Esophagus squamous epithelium (tissue), 5 donors: ENCODE results near the gene ZNF14. TPM values are rescaled to one million over a fixed set of nuclear protein-coding genes. Genes with fewer than 3 reads are reported as not detected.
A peak's percentile ranks its signal among the peaks of the same experiment; 100 is the strongest.

Experiments used
- DNase-seq: peaks from one replicate; lab custom pipeline; 2025; lab: John Stamatoyannopoulos, UW
- H3K27ac ChIP-seq, 4 donors: fragments of 200-600 bp; sonication (generic); one replicate each; pipeline ENCODE4 v1.5.1; 2016 to 2019; ENCODE audit warnings: mild to moderate bottlenecking in 1 of 4
- H3K27me3 ChIP-seq, 4 donors: fragments of 200-600 bp; sonication (generic); 1 replicate in 3 of 4; 2 replicates in 1 of 4; pipeline versions ENCODE4 v1.5.1 to v1.6.0; 2017 to 2021; ENCODE audit warnings: antibody characterized with exemption in 1 of 4
- H3K36me3 ChIP-seq, 3 donors: fragments of 200-600 bp; sonication (generic); one replicate each; pipeline ENCODE4 v1.5.1; 2016 to 2019
- H3K4me1 ChIP-seq, 3 donors: fragments of 200-600 bp; sonication (generic); one replicate each; pipeline ENCODE4 v1.5.1; 2017 to 2019
- H3K4me3 ChIP-seq, 4 donors: fragments of 200-600 bp; sonication (generic); 1 replicate in 3 of 4; 2 replicates in 1 of 4; pipeline ENCODE4 v1.5.1; 2016 to 2019; ENCODE audit warnings: mild to moderate bottlenecking in 2 of 4, moderate library complexity in 1 of 4
- H3K9me3 ChIP-seq, 3 donors: fragments of 200-600 bp; sonication (generic); one replicate each; pipeline ENCODE4 v1.5.1; 2016 to 2019
- CTCF ChIP-seq, 6 experiments: fragments of 450-650 bp in 4 of 6; fragments of 200-600 bp in 2 of 6; sonication (generic) in 2 of 6; IDR thresholded peaks; one replicate each; pipeline ENCODE4 v1.5.1; 2016 to 2019; ENCODE audit warnings: antibody characterized with exemption in 6 of 6, mild to moderate bottlenecking in 4 of 6, moderate library complexity in 4 of 6
- POLR2A ChIP-seq, 4 donors: fragments of 450-650 bp; IDR thresholded peaks; one replicate each; pipeline ENCODE4 v1.6.1; 2017; ENCODE audit warnings: antibody characterized with exemption in 4 of 4, mild to moderate bottlenecking in 4 of 4, moderate library complexity in 3 of 4
- WGBS, 2 donors: methylation state at CpG; one replicate each; pipeline ENCODE4 v1.1.5; 2018; 5-methylcytosine and 5-hydroxymethylcytosine counted together
- intact Hi-C: fragments of 100-400 bp; cut with DNase I; formaldehyde crosslinking; loops from one replicate; pipeline ENCODE4 v1.15.0; 2022
- small RNA-seq, 4 donors: library from RNA; depleted of rRNA; stranded (forward); fragments of <200 nt; gene quantifications; one replicate each; pipeline ENCODE3, GENCODE V24; 2016
- total RNA-seq, 4 donors: library from RNA; depleted of rRNA; stranded (reverse); fragments of >200 nt; gene quantifications; one replicate each; pipeline ENCODE4 v1.1.0, GENCODE V29; 2016
- donor health status: DM: yes; HTN: yes; CAD: no.

The ZNF14 gene
- total RNA-seq, 4 donors from 2014 or later = 1.9 to 6.3 (median 2.1) TPM

GRCh38 chr19:19661675-19662251, 71.1 kb downstream of the ZNF14 start:
- Histone ChIP-seq H3K27me3 (no peaks in the 10 kb centered on the region), H3K27ac (peak overlapping the region in 2 of 4 donors; percentile 34 to 96), H3K4me3 (peak overlapping the region in 2 of 4 donors; percentile 100), H3K36me3 (peaks cover 13 to 43% (median 28%) of the 10 kb centered on the region in 3 donors), H3K4me1 (peaks cover 15 to 53% (median 31%) of the 10 kb centered on the region in 3 donors), H3K9me3 (no peaks in the 10 kb centered on the region)
- intact Hi-C loops = no loop called here
- TF ChIP-seq CTCF (IDR thresholded peaks at IDR 0.05) (no peak), POLR2A (IDR thresholded peaks at IDR 0.05) (no peak)
- no peak for DNase-seq
- WGBS, 2 donors = 59 to 69% methylated on average over 12 to 14 of the region's 18 CpGs

GRCh38 chr19:19661141-19661674, 71.7 kb downstream of the ZNF14 start:
- intact Hi-C loops = no loop called here
- DNase-seq = no peak
- Histone ChIP-seq H3K9me3 (no peaks in the 10 kb centered on the region), H3K36me3 (peaks cover 19 to 48% (median 33%) of the 10 kb centered on the region in 3 donors), H3K27me3 (no peaks in the 10 kb centered on the region), H3K4me1 (peaks cover 15 to 53% (median 31%) of the 10 kb centered on the region in 3 donors), H3K4me3 (peak overlapping the region in 1 of 4 donors; percentile 100), H3K27ac (peak overlapping the region in 2 of 4 donors; percentile 17 to 34)
- 80 to 82% methylated on average over 9 to 10 of the region's 10 CpGs for WGBS, 2 donors
- TF ChIP-seq POLR2A (IDR thresholded peaks at IDR 0.05) (no peak), CTCF (IDR thresholded peaks at IDR 0.05) (no peak)

Small RNAs within 50 kb of the gene (small RNA-seq; reads per million reads assigned to genes)
- gene AC011458.2 (0 reads per million in 4 donors), gene AC011477.5 (0 reads per million in 4 donors)

Other genes with a start within 250 kb of the ZNF14 start
- 1 to 10 TPM in 1 of 4 donors, under 1 TPM in 3; 0.57 to 1.7 (median 0.89) TPM for gene TSSK6, start 217.6 kb downstream of the ZNF14 start, total RNA-seq
- gene NDUFA13, start 216.9 kb downstream of the ZNF14 start, total RNA-seq = 10 to 100 TPM; 44.6 to 88.7 (median 56.0) TPM
- gene YJEFN3, start 204.2 kb downstream of the ZNF14 start, total RNA-seq = under 1 TPM; 0.08 to 0.57 (median 0.15) TPM
- gene CILP2, start 194.8 kb downstream of the ZNF14 start, total RNA-seq = under 1 TPM in 1 of 4 donors, not detected in 3; under 0.01 TPM
- 1 to 10 TPM in 3 of 4 donors, under 1 TPM in 1; 0.61 to 1.9 (median 1.7) TPM for gene PBX4, start 114.4 kb downstream of the ZNF14 start, total RNA-seq
- 10 to 100 TPM in 2 of 4 donors, 1 to 10 TPM in 2; 7.6 to 13.1 (median 9.5) TPM for gene LPAR2, start 104.9 kb downstream of the ZNF14 start, total RNA-seq
- 10 to 100 TPM in 2 of 4 donors, 1 to 10 TPM in 2; 7.0 to 22.8 (median 10.0) TPM for gene GMIP, start 89.5 kb downstream of the ZNF14 start, total RNA-seq
- 100 to 1,000 TPM in 3 of 4 donors, 10 to 100 TPM in 1; 79.7 to 257 (median 153) TPM for gene ATP13A1, start 69.4 kb downstream of the ZNF14 start, total RNA-seq
- gene ZNF101, start 64.3 kb downstream of the ZNF14 start, total RNA-seq = 1 to 10 TPM; 5.5 to 8.2 (median 6.5) TPM
- gene ZNF506, start 88.6 kb upstream of the ZNF14 start, total RNA-seq = 10 to 100 TPM; 12.1 to 24.0 (median 17.8) TPM
- 1 to 10 TPM in 3 of 4 donors, under 1 TPM in 1; 0.95 to 4.5 (median 2.7) TPM for gene ZNF253, start 132.8 kb upstream of the ZNF14 start, total RNA-seq
- gene ZNF93, start 167.8 kb upstream of the ZNF14 start, total RNA-seq = 10 to 100 TPM in 1 of 4 donors, 1 to 10 TPM in 3; 4.7 to 12.7 (median 7.4) TPM